NCI-H2171 (cell line): ENCODE data around the gene PIWIL4.

Experiments used
- DNase-seq: peaks from one replicate; lab custom pipeline; 2025; lab: John Stamatoyannopoulos, UW

Gene PIWIL4

DNA sequence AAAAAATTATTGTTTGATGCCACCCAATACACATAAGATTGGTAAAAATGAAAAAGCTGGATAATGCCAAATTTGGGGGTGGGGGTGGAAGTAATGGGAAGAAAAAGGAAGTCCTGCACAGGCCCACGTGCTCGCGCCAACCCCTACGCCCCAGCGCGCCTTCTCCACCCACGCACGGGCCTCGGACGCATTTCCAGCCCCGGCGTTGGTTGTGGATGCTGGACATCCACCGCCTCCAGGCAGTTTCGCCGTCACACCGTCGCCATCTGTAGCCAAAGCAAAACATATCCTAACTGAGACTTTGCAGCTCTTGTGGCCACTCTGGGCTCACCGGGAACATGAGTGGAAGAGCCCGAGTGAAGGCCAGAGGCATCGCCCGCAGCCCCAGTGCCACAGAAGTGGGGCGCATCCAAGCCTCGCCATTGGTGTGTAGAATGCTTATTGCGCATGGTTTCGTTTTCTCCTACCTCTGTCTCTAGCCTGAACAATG is at the start of gene PIWIL4:
TSS of gene PIWIL4 (plus strand) at position 188 of the 490 bp plus-strand sequence. CDS start at position 339, 151 bp downstream.
- DNase-seq = no peak

DNA sequence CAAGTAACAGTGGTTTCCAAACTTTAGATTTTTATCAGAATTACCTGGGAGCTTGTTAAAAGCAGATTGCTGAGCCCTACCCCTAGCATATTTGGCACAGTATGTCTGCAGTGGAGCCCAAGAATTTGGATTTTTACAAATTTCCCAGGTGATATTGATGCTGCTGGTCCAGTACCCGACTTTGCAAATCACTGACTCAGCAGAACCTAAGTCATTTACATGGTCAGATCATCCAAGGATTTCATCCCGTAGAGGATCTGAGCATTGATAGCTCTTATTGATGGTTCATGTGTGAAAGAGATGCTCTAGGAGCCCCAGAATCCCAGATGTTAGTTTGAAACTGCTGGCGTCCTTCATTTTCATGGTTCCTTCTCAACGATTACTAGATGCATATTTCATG is 48.9 kb upstream of the PIWIL4 start:
- no peak for DNase-seq

DNA sequence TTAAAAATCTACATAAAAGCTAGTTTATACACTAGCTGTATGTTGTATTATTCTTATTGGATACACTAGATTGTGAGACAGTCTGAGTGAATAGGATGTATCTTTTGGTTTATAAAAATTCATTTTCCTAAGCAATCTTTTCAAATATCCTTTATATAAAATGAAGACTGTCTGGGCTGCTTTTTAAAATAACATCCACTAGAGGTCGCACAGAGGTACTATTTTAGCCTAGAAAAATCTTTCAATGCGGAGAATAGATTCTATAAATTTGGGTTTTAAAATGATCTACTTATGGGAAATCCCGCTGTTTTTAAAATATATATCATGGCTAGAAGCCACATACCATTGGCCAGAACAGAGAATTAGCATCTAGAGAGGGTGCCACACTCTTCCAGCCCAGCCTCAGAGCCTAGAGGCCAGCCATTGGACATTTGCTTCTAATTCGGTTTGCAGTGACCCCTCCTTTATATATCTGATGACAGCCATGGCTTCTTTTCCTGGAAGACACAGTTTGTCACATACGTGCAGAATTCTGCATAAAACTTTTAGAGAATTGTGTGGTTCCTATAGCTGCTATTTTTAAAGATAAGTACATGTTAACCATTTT is 47.6 kb upstream of the PIWIL4 start:
- DNase-seq = peak; percentile 23

DNA sequence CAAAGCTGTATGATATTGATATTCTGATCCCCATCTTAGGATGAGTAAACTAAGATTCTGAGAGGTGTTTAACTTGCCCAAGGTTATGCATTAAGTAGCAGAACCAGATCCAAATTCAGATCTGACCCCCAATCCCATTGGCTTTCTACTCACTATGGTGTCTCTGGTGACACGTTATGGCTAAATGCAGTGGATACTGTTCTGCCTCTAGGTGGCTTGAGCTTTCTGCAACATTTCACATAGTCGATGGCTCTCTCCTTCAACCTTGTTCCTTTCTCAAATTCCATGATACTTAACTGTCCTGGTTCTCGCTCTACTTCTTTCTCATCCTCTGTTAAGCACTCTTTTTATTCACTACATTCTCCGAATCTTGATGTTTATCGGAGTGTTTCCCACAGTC is 45.5 kb upstream of the PIWIL4 start:
- DNase-seq = no peak

DNA sequence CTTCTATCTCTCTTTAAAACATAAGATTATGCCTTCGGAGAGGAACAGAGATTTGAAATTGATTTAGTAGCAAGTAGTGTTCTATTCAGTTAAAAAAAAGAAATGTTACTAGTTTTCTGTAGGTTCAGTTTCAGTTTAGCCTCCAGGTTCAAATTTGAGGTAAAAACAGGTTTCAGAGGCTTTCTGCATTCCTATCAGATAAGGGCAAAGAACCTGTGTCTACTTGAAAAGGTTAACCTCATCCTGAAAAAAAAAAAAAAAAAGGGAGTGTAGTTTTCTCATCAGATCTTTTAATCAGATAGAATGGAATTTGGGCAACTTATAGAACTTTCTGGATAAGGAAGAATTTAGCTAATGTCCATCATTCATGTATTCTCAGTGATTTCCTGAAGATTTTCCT is 42.8 kb upstream of the PIWIL4 start:
- no peak for DNase-seq

GRCh38 chr11:94525546-94526324 is 41.4 kb upstream of the PIWIL4 start:
- peak; percentile 71 for DNase-seq

DNA sequence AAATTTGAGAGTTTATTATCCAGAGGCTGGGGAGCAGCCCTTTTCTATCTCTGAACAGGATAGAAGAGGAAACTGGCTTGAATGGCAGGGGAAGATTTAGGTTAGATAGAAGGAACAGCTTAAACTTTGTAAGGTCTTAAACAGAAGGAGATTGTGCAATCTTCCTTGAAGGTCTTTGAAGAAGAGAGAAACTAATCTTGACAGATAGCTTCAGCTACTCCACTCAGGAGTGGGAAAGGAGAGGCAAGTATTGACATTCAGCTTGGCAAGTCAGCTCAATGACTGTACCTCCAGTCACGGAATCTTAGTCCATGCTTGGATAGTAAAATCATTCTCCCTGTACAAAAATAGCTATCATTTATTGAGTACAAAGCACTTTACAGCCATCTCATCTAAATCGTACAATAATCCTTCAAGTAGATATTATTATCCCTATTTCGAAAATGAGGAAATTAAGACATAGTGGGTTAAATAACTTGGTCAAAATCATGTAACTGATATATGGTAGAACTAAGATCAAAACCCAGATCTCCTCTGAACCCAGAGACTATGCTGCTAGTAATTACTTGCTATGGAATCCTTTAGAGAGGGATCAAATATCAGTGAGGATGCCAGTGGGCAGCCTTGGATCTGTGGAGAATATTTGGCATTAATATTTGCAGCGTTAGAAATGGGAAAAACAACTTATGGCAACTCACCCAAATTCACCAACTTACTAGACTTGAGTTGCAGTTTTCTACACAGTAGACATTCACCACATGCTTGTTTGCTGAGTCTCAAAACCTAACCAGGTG is 40.3 kb upstream of the PIWIL4 start:
- no peak for DNase-seq

- no peak for DNase-seq
Measured at GRCh38 chr11:94528551-94528950, 38.6 kb upstream of the PIWIL4 start.

DNA sequence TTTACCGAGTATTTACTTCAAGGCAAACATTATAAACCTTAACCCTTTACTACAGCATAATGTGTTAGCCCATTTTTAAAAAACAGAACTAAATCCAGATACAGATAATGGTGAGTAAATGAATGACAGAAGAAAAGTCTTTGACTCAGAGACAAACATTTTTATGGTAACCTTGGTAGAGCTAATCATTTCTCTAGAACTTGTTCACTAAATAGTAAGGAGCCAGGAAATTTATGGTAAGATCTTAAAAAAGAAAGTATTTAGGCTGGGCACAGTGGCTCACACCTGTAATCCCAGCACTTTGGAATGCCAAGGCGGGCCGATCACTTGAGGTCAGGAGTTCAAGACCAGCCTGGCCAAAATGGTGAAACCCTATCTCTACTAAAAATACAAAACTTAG is 35.0 kb upstream of the PIWIL4 start:
- DNase-seq = no peak

GRCh38 chr11:94533206-94533605 is 34.0 kb upstream of the PIWIL4 start:
- no peak for DNase-seq

DNA sequence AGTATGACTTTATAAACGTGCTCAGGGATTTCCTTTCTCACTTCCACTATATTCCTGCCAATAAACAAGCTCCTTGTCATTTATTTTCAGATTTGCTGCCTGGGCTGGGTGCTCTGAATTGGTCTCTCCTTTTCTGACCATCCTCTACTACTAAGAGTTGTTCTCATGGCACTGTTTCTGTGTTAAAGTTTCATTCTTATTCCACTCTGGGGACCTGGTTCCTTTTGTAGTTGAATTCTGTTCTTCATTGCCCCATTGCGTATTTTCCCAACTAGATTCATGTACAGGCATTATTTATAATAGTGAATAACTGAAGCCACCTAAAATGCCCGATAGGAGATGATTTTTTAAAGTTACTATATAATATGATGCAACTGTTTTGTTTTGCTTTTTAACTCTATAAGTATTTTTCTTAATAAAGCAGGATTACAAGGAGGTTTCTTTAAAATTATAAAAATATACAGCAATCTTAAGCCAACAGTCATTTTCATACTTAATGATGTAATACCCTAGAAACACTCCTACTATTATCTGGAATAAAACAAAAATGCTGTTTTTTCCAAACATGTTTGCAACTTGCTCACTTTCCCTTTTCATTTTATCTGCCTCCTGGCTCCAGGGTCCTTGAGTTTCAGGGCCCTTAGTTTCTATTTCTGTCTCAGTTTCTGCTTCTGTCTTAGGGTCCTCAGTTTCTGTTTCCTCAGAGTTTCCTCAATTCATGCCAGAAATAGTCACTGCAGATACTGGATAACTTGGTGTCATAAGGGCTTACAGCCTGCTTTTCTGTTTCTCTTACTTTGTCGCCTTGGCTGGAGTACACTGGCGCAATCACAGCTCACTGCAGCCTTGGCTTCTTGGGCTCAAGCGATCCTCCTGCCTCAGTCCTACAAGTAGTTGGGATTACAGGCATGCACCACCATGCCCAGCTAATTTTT is 33.2 kb upstream of the PIWIL4 start:
- no peak for DNase-seq

GRCh38 chr11:94536386-94536785 is 30.8 kb upstream of the PIWIL4 start:
- no peak for DNase-seq

DNA sequence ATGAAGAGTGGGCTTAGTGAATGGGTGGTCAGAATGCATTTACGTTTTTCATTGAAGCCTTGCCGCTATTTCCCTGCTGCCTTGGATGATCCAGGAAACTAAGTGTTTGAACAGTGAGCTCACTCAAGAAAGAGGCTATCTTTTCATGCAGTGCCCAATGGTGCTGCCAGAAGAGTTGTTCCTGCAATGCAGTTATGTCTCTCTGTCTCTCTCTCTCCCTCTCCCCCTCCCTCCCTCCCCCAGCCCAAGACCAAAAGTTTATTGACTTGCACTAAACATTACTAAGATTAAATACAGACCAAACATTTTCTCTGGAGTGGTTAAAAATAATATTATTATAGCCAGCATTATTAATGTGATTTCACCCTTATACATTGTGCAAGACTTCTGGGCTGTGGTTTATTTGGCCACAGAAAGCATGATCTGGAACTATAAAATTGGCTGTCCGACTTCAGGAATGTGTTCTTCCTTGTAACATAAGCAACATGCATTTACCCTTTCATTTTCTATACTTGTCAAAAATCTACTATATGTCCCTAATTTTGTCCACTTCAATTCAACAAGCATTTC is 30.1 kb upstream of the PIWIL4 start:
- DNase-seq = no peak

DNA sequence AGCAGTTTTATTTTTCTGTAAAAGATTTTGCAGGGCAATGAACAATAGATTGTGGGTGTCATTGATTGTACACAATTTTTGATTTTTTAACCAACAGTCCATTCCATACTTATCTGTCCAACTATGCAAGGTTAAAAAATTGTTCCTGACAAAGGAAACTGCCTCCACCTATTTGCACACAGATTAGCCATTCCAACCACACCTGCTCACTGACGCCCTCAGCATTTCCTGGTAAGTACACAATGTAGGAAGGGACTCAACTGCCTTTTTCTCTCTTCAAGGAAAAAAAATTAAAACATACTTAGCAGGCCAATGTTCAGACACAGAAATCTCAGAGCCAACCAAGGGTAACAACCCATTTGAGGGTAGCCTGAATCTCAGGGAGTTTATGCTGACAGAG is 27.7 kb upstream of the PIWIL4 start:
- DNase-seq = no peak

DNA sequence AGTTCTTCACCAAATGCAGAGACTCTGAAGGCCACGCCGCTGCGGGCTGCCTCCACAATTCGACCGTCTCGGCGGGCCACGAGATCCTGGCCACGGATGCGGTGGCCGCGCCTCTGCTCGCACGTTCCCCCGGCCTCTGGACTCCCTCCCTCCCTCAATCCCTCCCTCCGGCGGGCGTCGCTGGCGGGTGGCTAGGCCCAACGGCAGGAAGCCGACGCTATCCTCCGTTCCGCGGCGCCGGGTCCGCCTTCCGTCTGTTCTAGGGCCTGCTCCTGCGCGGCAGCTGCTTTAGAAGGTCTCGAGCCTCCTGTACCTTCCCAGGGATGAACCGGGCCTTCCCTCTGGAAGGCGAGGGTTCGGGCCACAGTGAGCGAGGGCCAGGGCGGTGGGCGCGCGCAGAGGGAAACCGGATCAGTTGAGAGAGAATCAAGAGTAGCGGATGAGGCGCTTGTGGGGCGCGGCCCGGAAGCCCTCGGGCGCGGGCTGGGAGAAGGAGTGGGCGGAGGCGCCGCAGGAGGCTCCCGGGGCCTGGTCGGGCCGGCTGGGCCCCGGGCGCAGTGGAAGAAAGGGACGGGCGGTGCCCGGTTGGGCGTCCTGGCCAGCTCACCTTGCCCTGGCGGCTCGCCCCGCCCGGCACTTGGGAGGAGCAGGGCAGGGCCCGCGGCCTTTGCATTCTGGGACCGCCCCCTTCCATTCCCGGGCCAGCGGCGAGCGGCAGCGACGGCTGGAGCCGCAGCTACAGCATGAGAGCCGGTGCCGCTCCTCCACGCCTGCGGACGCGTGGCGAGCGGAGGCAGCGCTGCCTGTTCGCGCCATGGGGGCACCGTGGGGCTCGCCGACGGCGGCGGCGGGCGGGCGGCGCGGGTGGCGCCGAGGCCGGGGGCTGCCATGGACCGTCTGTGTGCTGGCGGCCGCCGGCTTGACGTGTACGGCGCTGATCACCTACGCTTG is 23.2 kb upstream of the PIWIL4 start, which contains the start of gene FUT4:
TSS of gene FUT4 (plus strand) at position 227 of the 951 bp plus-strand sequence. CDS start at position 440, 213 bp downstream.
- peak; percentile 83 for DNase-seq

GRCh38 chr11:94544646-94545263 is 22.4 kb upstream of the PIWIL4 start:
- DNase-seq = no peak

GRCh38 chr11:94545264-94546161 is 21.7 kb upstream of the PIWIL4 start:
- no peak for DNase-seq

- DNase-seq = no peak
Measured at GRCh38 chr11:94546162-94546470, 21.1 kb upstream of the PIWIL4 start.

DNA sequence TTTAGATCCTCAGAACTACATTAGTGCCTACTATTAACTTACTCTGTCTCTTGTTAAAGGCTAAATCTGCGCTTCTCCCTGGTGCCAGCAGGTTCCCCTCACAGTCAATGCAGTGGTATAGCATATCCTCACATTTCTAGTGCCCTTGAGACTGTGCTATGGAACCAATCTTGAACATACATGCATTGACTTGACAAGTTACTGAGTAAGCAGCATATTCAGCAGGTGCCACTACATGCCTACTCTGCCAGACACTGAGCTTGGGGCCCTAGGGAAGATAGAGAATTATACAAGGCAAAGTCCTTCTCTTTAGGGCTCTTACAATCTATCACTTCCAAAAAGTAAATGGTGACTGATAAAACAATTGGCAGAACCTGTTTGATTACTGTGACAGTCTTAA is 20.3 kb upstream of the PIWIL4 start:
- no peak for DNase-seq
